GM18858 (cell line): ENCODE data around the gene APOO.

Source experiments
- ATAC-seq: cut with Tn5 transposase; IDR thresholded peaks from one replicate; pipeline ENCODE4 v1.9.1; 2021; ENCODE audit not compliant: unreplicated experiment

APOO gene

GRCh38 chrX:23788946-23789345, 118.8 kb downstream of the APOO start:
- ATAC-seq: no peak

GRCh38 chrX:23788521-23788920, 119.2 kb downstream of the APOO start:
- ATAC-seq: no peak

- ATAC-seq: no peak
Measured at GRCh38 chrX:23787745-23788118, 120.0 kb downstream of the APOO start.

GRCh38 chrX:23786268-23786815, 121.4 kb downstream of the APOO start:
- no peak for ATAC-seq

GRCh38 chrX:23785580-23785979, 122.2 kb downstream of the APOO start:
- no peak for ATAC-seq

- ATAC-seq: no peak
Measured at GRCh38 chrX:23784470-23785331, 123.0 kb downstream of the APOO start.

- no peak for ATAC-seq
Measured at GRCh38 chrX:23783589-23784469, 123.9 kb downstream of the APOO start.
